PC-9 (cell line): Measurements from ENCODE around the gene BBC3. TPM values are rescaled to one million over a fixed set of nuclear protein-coding genes. Genes with fewer than 3 reads are reported as not detected.
A peak's percentile ranks its signal among the peaks of the same experiment; 100 is the strongest.

ENCODE experiments used
- BruUV-seq: library from RNA; stranded (reverse); fragments of 400-500 nt; replicated peaks from 2 replicates; lab custom pipeline; 2021; lab: Mats Ljungman, UMichigan
- CTCF ChIA-PET: fragments of 300-600 bp; sonication (Branson Sonifier 250); formaldehyde crosslinking; loops from one replicate; lab custom pipeline; 2022; ENCODE audit warnings: antibody characterized with exemption; lab: Charles Lee
- POLR2A ChIA-PET: fragments of 300-600 bp; sonication (Branson Sonifier 250); formaldehyde crosslinking; loops from one replicate; lab custom pipeline; 2022; ENCODE audit warnings: antibody characterized with exemption; ENCODE audit not compliant: unreplicated experiment; lab: Charles Lee
- DNase-seq, 2 experiments: peaks; one replicate each; pipeline versions ENCODE4 v3.0.0 to v3.0.0-alpha.2; 2015 to 2022; ENCODE audit warnings: mixed read lengths in 1 of 2
- H2AFZ ChIP-seq: fragments of 200-600 bp; sonication (generic); 2 replicates; pipeline ENCODE4 v1.8.1; 2017; ENCODE audit warnings: antibody characterized with exemption
- H3F3A ChIP-seq: fragments of 200-600 bp; sonication (generic); 2 replicates; pipeline ENCODE4 v1.8.1; 2017; ENCODE audit warnings: antibody characterized with exemption, mild to moderate bottlenecking, low read depth; ENCODE audit not compliant: insufficient read depth
- H3K27ac ChIP-seq: fragments of 200-600 bp; sonication (generic); 2 replicates; pipeline ENCODE4 v1.6.1; 2016; ENCODE audit warnings: mixed run types
- H3K27me3 ChIP-seq: fragments of 200-600 bp; sonication (generic); 2 replicates; pipeline ENCODE4 v1.6.1; 2016; ENCODE audit warnings: low read depth, mixed run types; ENCODE audit not compliant: insufficient read depth
- H3K36me3 ChIP-seq: fragments of 200-600 bp; sonication (generic); 2 replicates; pipeline ENCODE4 v1.6.1; 2016; ENCODE audit warnings: low read depth, mixed run types
- H3K4me1 ChIP-seq: fragments of 200-600 bp; sonication (generic); replicated peaks from 2 replicates; pipeline ENCODE4 v1.6.1; 2016; ENCODE audit warnings: mixed run types; ENCODE audit not compliant: insufficient read depth
- H3K4me2 ChIP-seq: fragments of 200-600 bp; sonication (generic); 2 replicates; pipeline ENCODE4 v1.6.1; 2017; ENCODE audit warnings: mixed run types
- H3K4me3 ChIP-seq: fragments of 200-600 bp; sonication (generic); 2 replicates; pipeline ENCODE4 v1.6.1; 2016; ENCODE audit warnings: mixed run types
- H3K79me2 ChIP-seq: fragments of 200-600 bp; sonication (generic); 2 replicates; pipeline ENCODE4 v1.6.1; 2017; ENCODE audit warnings: low read depth, mixed run types
- H3K9me2 ChIP-seq: fragments of 200-600 bp; sonication (generic); 2 replicates; pipeline ENCODE4 v1.8.1; 2017; ENCODE audit warnings: mild to moderate bottlenecking; ENCODE audit not compliant: insufficient read depth
- H3K9me3 ChIP-seq: fragments of 200-600 bp; sonication (generic); 2 replicates; pipeline ENCODE4 v1.8.1; 2016; ENCODE audit warnings: low read depth; ENCODE audit not compliant: insufficient read depth
- H4K20me1 ChIP-seq: fragments of 200-600 bp; sonication (generic); 2 replicates; pipeline ENCODE4 v1.8.1; 2017; ENCODE audit not compliant: insufficient read depth
- EZH2 ChIP-seq: fragments of 200-600 bp; sonication (generic); IDR thresholded peaks from 2 replicates; pipeline ENCODE4 v1.8.0; 2017; ENCODE audit warnings: antibody characterized with exemption, low read depth
- intact Hi-C: fragments of 100-400 bp; cut with micrococcal nuclease; formaldehyde crosslinking; loops from one replicate; pipeline ENCODE4 v1.10.0; 2022; ENCODE audit not compliant: unreplicated experiment
- total RNA-seq: library from RNA; stranded (reverse); gene quantifications from 2 replicates; pipeline ENCODE4 v1.2.3, GENCODE V29; 2021
- TF ChIP-seq, protein P1 (sequence below): fragments of 200-600 bp; sonication (generic); conservative IDR thresholded peaks from 2 replicates; pipeline ENCODE4 v1.6.1; 2017; ENCODE audit warnings: mixed run types, antibody characterized with exemption, mild to moderate bottlenecking, moderate library complexity

The BBC3 gene
- total RNA-seq, 1 experiment from 2014 or later, result 18.8 TPM

DNA sequence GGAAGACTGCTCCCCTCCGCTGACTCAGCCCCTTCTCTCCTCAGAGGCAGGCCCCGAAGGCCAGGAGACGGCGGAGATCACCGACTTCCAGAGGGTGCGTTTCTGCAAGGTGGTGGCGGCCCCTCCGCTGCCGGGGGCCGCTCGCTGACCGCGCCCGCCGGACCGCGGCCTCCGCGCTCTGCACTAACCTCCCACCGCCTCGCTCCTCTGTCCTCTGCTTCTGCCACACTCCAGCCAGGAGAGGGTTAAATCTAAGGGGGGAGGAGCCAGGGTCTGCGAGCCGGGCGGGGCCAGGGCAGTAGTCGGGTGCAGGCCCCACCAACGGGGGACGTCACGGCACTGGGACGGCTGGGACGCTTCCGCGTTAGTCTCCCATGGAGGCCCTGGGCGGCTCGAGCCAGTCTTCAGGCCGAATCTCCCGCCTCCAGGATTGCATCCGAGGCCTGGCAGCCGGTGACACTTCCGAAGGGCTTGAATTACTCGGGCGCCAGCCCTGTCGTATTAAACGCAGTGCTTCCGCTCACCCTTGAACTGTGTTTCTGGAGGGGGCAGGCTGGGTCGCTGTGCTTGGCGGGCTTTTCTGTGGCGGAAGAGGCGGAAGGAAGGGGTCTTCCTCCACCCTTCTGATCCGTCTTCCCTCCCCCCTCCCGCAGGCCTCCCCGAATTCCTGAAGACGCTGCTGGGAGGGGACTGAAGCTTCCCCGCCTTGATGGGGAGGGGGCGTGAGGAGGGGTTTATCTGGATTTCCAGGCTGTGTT, 42.5 kb upstream of the BBC3 start:
- peak overlapping the region; percentile 87 for H2AFZ ChIP-seq
- H3K4me2 ChIP-seq, result peak overlapping the region; percentile 96
- peaks cover 6% of the 10 kb centered on the region; the same call in 1 of the 2 replicates for H3K4me1 ChIP-seq
- BruUV-seq, result TSS peak; percentile 88
- POLR2A ChIA-PET, result interaction anchor here (0.6 to 1.8 kb wide), 12 partner anchors 14 to 451 kb away, joined by 3 to 31 read pairs (median 5); partner anchors contain the start of gene CCDC9
- peak overlapping the region; percentile 96 for H3K27ac ChIP-seq
- H4K20me1 ChIP-seq, result no peaks in the 10 kb centered on the region
- no peaks in the 10 kb centered on the region for H3K79me2 ChIP-seq
- H3K27me3 ChIP-seq, result no peaks in the 10 kb centered on the region
- CTCF ChIA-PET, result interaction anchor here (0.6 to 0.9 kb wide), 5 partner anchors 17 to 238 kb away, joined by 4 to 7 read pairs (median 6); partner anchors contain the start of genes CCDC9 and DHX34
- TF ChIP-seq EZH2, result no peak
- TF ChIP-seq, protein P1, sequence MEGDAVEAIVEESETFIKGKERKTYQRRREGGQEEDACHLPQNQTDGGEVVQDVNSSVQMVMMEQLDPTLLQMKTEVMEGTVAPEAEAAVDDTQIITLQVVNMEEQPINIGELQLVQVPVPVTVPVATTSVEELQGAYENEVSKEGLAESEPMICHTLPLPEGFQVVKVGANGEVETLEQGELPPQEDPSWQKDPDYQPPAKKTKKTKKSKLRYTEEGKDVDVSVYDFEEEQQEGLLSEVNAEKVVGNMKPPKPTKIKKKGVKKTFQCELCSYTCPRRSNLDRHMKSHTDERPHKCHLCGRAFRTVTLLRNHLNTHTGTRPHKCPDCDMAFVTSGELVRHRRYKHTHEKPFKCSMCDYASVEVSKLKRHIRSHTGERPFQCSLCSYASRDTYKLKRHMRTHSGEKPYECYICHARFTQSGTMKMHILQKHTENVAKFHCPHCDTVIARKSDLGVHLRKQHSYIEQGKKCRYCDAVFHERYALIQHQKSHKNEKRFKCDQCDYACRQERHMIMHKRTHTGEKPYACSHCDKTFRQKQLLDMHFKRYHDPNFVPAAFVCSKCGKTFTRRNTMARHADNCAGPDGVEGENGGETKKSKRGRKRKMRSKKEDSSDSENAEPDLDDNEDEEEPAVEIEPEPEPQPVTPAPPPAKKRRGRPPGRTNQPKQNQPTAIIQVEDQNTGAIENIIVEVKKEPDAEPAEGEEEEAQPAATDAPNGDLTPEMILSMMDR, result no peak
- peak; percentile 85 to 90 for DNase-seq
- no peaks in the 10 kb centered on the region for H3K36me3 ChIP-seq
- H3F3A ChIP-seq, result peaks cover 33% of the 10 kb centered on the region
- no peaks in the 10 kb centered on the region for H3K9me3 ChIP-seq
- intact Hi-C loops, result loop anchor here (1.0 to 10.0 kb wide), 2 partner anchors 16 to 331 kb away; partner anchors contain the start of gene BICRA
- no peaks in the 10 kb centered on the region for H3K9me2 ChIP-seq
- H3K4me3 ChIP-seq, result peak overlapping the region; percentile 91

DNA sequence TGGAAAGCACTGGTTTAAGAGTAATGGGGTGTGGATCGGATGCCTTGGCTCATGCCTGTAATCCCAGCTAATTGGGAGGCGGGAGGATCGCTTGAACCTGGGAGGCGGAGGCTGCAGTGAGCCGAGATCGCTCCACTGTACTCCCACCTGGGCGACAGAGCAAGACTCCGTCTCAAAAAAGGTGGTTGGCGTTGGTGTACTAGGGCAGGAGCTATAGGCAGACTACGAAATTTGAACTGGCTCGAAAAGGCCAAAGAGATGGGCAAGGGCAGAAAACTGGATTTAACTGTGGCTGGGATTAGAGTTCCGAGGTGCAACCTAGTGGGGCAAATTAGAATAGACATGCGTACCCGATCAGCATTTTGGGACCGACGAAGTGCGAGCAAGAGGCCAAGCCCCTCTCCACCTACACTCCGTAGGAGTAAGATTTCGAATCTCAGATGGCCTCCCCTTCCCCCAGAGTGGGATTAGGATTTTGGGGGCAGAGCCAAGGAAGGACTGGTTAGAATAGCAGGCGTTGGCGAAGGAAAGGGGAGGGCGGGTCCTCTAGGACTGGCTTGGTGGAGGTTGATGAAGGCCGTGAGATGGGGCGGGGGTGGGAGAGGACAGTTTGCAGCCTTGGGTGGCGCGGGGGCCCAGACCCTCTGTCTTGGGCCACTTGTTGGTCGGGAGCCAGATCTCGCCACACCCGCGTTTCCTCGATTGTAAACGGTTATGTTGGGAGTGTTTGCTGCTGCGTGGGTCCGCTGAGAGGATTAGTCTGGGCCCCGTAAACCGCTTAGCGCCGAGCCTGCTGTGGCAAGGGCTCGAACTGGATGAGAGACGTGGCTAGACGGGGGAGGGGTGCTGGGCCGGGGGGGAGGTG, 41.7 kb upstream of the BBC3 start:
- Histone ChIP-seq H3K4me1 (0 out of 2 replicates have a peak, but pooled peaks cover 4% of the 10 kb centered on the region), H3K9me2 (no peaks in the 10 kb centered on the region), H3K36me3 (no peaks in the 10 kb centered on the region), H3K4me3 (peak overlapping the region; percentile 91), H3K27ac (peak overlapping the region; percentile 96), H3K4me2 (peak overlapping the region; percentile 96), H3K9me3 (no peaks in the 10 kb centered on the region), H2AFZ (peak overlapping the region; percentile 87; the same call in 1 of the 2 replicates), H3K79me2 (no peaks in the 10 kb centered on the region), H4K20me1 (no peaks in the 10 kb centered on the region), H3F3A (peaks cover 29% of the 10 kb centered on the region), H3K27me3 (no peaks in the 10 kb centered on the region)
- intact Hi-C loops, result loop anchor here (10.0 kb wide), 1 partner anchor 332 kb away; the partner anchor contains the start of gene BICRA
- no peak for DNase-seq
- ChIA-PET POLR2A (interaction anchor here (0.5 kb wide), 1 partner anchor 237 kb away, joined by 3 read pairs; no protein-coding TSS in a partner anchor), CTCF (no interaction called here)
- no peak for TF ChIP-seq EZH2
- TF ChIP-seq, protein P1, result no peak
- no TSS peak for BruUV-seq

DNA sequence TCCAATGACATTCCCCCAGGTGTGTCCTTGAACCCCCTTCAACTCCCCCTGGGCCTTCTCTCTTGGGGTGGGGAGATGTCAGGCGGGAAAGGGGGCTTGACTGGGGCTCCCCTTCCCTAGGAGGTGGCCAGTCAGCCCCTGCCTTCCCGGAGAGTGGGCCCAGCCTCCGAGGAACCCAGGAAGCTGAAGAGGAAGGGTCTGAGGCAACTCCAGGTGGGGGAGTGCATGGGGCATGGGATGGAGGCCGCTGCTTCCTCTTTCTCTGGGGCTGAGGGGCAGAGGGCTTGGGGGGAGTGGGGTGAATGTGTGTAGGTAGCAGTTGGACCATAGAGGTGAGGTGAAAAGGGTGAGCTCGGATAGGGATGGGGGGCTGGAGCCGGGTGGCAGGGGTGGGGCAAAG, 41.0 kb upstream of the BBC3 start:
- Histone ChIP-seq H3K79me2 (no peaks in the 10 kb centered on the region), H3K27ac (no peak overlapping the region), H3K4me2 (no peak overlapping the region), H3K4me3 (no peak overlapping the region), H3K9me2 (no peaks in the 10 kb centered on the region), H2AFZ (no peak overlapping the region), H3K4me1 (0 out of 2 replicates have a peak, but pooled peaks cover 4% of the 10 kb centered on the region), H3K9me3 (no peaks in the 10 kb centered on the region), H3K36me3 (no peaks in the 10 kb centered on the region), H3K27me3 (no peaks in the 10 kb centered on the region), H3F3A (peaks cover 22% of the 10 kb centered on the region), H4K20me1 (no peaks in the 10 kb centered on the region)
- TF ChIP-seq, protein P1, result no peak
- TF ChIP-seq EZH2, result no peak
- POLR2A ChIA-PET, result interaction anchor here (0.5 to 0.6 kb wide), 2 partner anchors 134 to 237 kb away, joined by 3 read pairs; no protein-coding TSS in a partner anchor
- CTCF ChIA-PET, result interaction anchor here (0.6 kb wide), 1 partner anchor 55 kb away, joined by 4 read pairs; no protein-coding TSS in a partner anchor
- BruUV-seq, result no TSS peak
- intact Hi-C loops, result loop anchor here (10.0 kb wide), 1 partner anchor 333 kb away; the partner anchor contains the start of gene BICRA
- no peak for DNase-seq
